Suppressor macrophage treated with lipopolysaccharide for 1 hour (primary cell): Measurements from ENCODE around the gene SLC35E3.
"Not testable (repeated sequence)": the region's sequence is repeated elsewhere in the genome, so short reads cannot be mapped to it uniquely, and the experiment has no call there.

ENCODE experiments used
- DNase-seq, 3 donors: peaks; one replicate each; pipeline ENCODE4 v3.0.0-alpha.2; 2020 to 2022

SLC35E3 gene

GRCh38 chr12:68796399-68796798 is 50.4 kb downstream of the SLC35E3 start:
- no peak for DNase-seq

GRCh38 chr12:68798882-68799234 is 52.9 kb downstream of the SLC35E3 start:
- DNase-seq: no peak

GRCh38 chr12:68800294-68800693 is 54.3 kb downstream of the SLC35E3 start:
- no peak for DNase-seq

GRCh38 chr12:68801124-68801523 is 55.1 kb downstream of the SLC35E3 start:
- not testable (repeated sequence) for DNase-seq

GRCh38 chr12:68802372-68802745 is 56.4 kb downstream of the SLC35E3 start:
- not testable (repeated sequence) for DNase-seq

- DNase-seq: not testable (repeated sequence)
Observed at GRCh38 chr12:68802911-68803651, 57.1 kb downstream of the SLC35E3 start.

GRCh38 chr12:68803948-68804656 is 58.1 kb downstream of the SLC35E3 start:
- no peak for DNase-seq

- no peak for DNase-seq
Observed at GRCh38 chr12:68804657-68805591, 58.9 kb downstream of the SLC35E3 start.

GRCh38 chr12:68805592-68806120 is 59.7 kb downstream of the SLC35E3 start:
- no peak for DNase-seq

GRCh38 chr12:68806488-68807237 is 60.7 kb downstream of the SLC35E3 start:
- no peak for DNase-seq

- not testable (repeated sequence) for DNase-seq
Observed at GRCh38 chr12:68807274-68807575, 61.2 kb downstream of the SLC35E3 start.

GRCh38 chr12:68807576-68808387 is 61.8 kb downstream of the SLC35E3 start, which contains the start of gene MDM2:
Gene MDM2 (plus strand): TSS chr12:68808177. CDS start chr12:68808478, 301 bp downstream.
- peak; percentile 94 to 98 (median 97) for DNase-seq

- peak; percentile 91 to 95 (median 94) for DNase-seq
Observed at GRCh38 chr12:68808388-68809189, 62.6 kb downstream of the SLC35E3 start.

- DNase-seq: no peak
Observed at GRCh38 chr12:68809190-68810026, 63.4 kb downstream of the SLC35E3 start.

GRCh38 chr12:68810027-68810389 is 64.0 kb downstream of the SLC35E3 start:
- DNase-seq: not testable (repeated sequence)

- not testable (repeated sequence) for DNase-seq
Observed at GRCh38 chr12:68811573-68811972, 65.6 kb downstream of the SLC35E3 start.

GRCh38 chr12:68812553-68813241 is 66.7 kb downstream of the SLC35E3 start:
- no peak for DNase-seq

GRCh38 chr12:68813242-68813593 is 67.2 kb downstream of the SLC35E3 start:
- DNase-seq: no peak
